Choroid plexus epithelial cell (primary cell): Measurements from ENCODE around the gene OSBPL1A.

ENCODE experiments used
- DNase-seq: peaks from one replicate; pipeline ENCODE4 v3.0.0-alpha.2; 2010; ENCODE audit warnings: low read depth
- H3K4me3 ChIP-seq: 2 replicates; pipeline ENCODE4 v1.5.1; 2011; ENCODE audit warnings: low read depth, mild to moderate bottlenecking, control low read depth, low read length, moderate library complexity
- TF ChIP-seq, protein P1 (sequence below): conservative IDR thresholded peaks from 2 replicates; pipeline ENCODE4 v1.5.1; 2011; ENCODE audit warnings: low read depth, mild to moderate bottlenecking, control low read depth, inconsistent platforms, low read length, moderate library complexity

Gene OSBPL1A

DNA sequence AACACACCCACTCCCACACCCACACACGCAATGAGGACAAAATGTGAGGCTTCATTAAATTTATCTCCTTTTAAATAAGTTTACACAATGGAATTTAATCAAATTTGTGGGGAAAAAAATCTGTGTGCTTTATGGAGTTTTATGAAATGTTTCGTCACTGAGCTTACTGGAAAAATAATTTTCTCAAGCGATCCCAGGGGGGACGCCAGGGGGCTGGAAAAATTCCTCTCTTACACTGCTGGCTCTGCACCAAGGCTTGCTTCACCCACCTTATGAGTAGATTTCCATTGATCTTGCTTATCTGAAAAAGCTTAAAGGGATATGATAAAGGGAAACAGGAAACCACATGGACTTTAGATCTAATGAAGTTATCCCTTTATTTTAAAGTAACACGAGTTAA, 163.3 kb downstream of the OSBPL1A start:
- TF ChIP-seq, protein P1, sequence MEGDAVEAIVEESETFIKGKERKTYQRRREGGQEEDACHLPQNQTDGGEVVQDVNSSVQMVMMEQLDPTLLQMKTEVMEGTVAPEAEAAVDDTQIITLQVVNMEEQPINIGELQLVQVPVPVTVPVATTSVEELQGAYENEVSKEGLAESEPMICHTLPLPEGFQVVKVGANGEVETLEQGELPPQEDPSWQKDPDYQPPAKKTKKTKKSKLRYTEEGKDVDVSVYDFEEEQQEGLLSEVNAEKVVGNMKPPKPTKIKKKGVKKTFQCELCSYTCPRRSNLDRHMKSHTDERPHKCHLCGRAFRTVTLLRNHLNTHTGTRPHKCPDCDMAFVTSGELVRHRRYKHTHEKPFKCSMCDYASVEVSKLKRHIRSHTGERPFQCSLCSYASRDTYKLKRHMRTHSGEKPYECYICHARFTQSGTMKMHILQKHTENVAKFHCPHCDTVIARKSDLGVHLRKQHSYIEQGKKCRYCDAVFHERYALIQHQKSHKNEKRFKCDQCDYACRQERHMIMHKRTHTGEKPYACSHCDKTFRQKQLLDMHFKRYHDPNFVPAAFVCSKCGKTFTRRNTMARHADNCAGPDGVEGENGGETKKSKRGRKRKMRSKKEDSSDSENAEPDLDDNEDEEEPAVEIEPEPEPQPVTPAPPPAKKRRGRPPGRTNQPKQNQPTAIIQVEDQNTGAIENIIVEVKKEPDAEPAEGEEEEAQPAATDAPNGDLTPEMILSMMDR, result no peak
- no peak overlapping the region for H3K4me3 ChIP-seq
- peak; percentile 23 for DNase-seq

DNA sequence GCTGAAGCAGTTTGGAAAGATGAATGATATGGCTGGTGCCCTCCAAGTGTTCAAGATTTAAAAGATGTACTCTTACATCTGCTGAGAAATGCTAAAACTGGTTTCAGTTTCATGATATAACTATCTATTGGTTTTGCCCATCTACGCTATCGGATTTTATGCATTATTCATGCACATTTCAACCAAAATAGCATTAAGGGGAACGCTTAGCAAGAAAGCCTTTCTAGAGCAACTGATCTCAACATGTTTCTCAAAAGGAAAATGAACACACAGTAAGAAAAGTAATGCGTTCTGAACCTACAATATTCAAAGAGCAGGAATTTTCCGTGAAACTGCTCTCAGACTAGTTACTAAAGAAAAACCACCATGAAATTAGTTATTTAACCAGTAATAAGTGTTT, 164.8 kb downstream of the OSBPL1A start:
- TF ChIP-seq, protein P1, result no peak
- DNase-seq, result no peak
- H3K4me3 ChIP-seq, result no peak overlapping the region

DNA sequence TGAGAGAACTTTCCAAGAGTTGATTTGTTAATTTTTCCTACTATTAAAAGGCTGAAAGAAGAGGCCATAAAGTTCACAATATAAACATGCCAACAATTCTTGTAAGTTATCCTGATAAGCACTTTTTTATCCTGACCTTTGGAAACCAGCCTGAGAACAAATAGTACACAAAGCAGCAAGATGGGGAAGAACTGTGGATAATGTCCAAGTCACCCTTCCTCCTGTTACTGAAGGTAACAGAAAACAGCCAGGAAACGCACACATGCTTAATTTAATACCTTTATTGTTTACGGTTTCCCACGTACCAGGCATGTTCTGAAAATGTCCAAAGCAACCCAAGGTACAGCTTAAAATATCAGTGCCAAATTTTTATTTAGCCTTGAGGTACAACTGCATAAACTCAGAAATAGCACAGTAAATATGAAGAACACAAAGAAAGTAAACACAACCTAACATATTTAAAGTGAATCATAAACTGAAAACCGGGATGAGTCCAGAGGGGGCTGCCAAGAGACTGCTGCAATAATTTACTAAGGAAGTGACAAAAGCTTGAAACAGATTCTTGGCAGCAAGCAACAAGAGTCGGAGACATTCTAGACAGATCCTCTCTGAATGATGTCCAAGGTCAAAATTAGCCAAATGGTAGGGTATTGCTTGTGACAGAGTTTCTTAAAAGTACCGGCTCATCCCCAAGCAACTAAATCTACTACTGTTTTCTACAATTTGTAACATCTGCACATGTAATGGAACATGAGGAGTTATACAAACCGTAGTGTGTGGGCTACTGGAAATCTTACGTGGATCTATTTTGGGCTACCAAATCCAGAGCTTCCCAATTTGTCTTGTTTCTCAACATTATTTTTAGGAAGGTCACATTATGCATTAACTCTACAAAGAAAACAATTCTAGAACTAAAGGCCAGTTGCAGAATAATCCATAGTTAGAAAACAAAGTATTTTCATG, 165.6 kb downstream of the OSBPL1A start:
- peak; percentile 58 for DNase-seq
- TF ChIP-seq, protein P1, result no peak
- H3K4me3 ChIP-seq, result no peak overlapping the region

DNA sequence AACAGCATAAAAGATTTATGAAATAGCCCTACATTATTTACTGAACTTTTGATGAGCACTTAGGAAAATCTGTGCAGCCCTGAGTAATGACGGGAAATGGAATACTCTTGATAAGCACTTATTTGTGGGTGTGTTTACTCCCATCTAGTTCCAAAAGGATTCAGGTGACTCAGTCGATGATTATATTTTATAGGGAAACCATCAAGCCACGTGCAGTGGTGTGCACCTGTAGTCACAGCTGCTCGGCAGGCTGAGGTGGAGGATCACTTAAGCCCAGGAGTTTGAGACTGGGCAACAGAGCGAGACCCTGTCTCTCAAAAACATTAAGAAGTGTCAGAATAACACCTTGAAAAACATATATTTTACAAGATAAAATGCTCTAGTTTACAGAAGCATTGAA, 166.9 kb downstream of the OSBPL1A start:
- H3K4me3 ChIP-seq, result no peak overlapping the region
- no peak for DNase-seq
- TF ChIP-seq, protein P1, result no peak

DNA sequence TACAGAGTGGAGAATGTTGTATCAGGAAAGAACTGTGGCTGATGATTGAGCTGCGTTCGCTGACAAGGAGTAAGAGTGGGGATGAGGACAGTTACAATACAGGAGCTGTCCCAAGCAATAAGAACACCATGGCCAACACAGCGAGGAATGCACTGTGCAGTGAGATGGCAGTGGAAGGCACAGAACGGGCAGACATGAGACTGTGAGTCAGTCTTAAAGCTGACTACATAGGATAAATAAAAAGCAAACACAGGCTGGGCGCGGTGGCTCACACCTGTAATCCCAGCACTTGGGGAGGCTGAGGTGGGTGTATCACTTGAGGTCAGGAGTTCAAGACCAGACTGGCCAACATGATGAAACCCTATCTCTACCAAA, 169.0 kb downstream of the OSBPL1A start:
- TF ChIP-seq, protein P1, result no peak

DNA sequence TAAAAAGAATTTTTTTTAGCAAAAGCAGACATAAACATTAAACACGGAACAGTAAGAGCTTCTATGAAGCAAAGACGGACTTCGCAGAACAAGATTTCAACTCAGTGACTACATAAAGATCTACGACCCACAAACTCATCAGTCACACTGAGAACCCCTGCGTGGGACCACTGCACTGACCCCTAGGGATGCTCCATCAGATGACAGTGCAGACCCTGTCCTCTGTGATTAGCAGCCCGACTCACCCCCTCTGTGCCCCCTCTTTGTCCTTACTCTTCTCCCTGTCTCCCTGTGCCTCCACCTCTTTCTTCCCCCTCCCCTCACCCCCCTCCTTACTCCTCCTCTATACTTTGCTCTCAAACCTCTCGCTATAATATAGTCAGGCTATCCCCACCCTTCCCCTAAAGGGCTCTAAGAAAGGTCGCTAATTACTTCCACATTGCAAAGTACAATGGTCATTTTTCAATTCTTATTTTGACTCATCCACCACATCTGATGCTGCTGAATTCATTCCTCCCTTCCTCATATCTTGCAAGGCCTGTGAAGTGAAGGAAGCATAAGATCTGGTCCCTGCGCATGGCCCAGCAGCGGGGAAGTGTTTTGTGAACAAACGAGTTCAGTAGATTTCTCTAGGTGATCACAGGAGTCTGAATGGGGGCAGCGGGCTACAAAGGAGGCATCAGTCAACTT, 169.5 kb downstream of the OSBPL1A start:
- no peak overlapping the region for H3K4me3 ChIP-seq
- TF ChIP-seq, protein P1, result no peak
- peak; percentile 44 for DNase-seq

More for the DNA sequence above, 169.0 kb downstream of the OSBPL1A start:
- no peak overlapping the region for H3K4me3 ChIP-seq
- DNase-seq, result no peak
